ENCODE data around the gene CHST15. TPM values are rescaled to one million over a fixed set of nuclear protein-coding genes. Genes with fewer than 3 reads are reported as not detected.
A peak's percentile ranks its signal among the peaks of the same experiment; 100 is the strongest.

The CHST15 gene
- total RNA-seq, 1 donor from 2014 or later: 1.5 TPM

DNA sequence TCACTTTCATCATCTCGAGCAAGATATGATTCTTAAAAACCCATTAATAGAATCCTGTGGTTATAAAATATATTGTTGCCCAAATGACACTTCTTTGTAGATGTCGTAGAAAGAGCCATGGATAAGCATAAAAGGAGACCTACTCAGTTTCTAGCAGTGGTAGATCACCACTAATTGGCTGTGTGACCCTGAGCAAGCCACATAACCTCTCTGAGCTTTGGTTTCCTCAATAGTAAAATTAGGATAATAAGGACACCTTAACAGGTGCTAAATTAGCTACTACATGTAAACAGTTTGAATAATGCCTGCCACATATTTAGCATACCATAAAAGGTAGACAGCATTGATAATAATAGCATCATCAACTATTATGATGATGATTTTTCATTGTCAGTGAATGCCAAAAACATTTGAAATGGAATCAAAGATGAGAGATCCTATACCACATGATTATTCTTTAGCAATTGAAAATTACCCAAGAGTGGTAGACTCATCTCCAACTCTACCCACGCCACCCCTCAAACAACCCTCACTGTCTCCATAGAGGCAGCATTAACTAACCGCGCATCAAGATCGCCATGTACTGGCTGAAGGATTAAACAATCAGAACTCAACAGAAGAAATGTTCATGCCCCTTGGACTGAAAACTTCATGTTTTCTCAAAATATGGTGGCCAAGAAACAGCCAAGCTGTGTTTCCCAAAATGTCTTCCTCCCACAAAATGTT lies 45.8 kb downstream of the CHST15 start:
- Mint-ChIP-seq H3K36me3 (ENCODE audit: low read depth) (no peaks in the 10 kb centered on the region), H3K9me3 (no peaks in the 10 kb centered on the region), H3K4me3 (no peak overlapping the region), H3K27ac (ENCODE audit: unreplicated experiment) (no peak overlapping the region), H3K4me1 (peaks cover 10% of the 10 kb centered on the region), H3K27me3 (ENCODE audit: low read depth) (peaks cover 9% of the 10 kb centered on the region)
- no peak for TF ChIP-seq CTCF (conservative IDR thresholded peaks at IDR 0.05)
- DNase-seq (ENCODE audit: low read depth, low spot score): no peak

- H3K4me1 Mint-ChIP-seq: peaks cover 10% of the 10 kb centered on the region
- no peak overlapping the region for H3K4me3 Mint-ChIP-seq
- no peak for DNase-seq (ENCODE audit: low read depth, low spot score)
- H3K27me3 Mint-ChIP-seq (ENCODE audit: low read depth): peaks cover 9% of the 10 kb centered on the region
- no peak for TF ChIP-seq CTCF (conservative IDR thresholded peaks at IDR 0.05)
- H3K27ac Mint-ChIP-seq (ENCODE audit: unreplicated experiment): no peak overlapping the region
- H3K36me3 Mint-ChIP-seq (ENCODE audit: low read depth): no peaks in the 10 kb centered on the region
- no peaks in the 10 kb centered on the region for H3K9me3 Mint-ChIP-seq
Measured at GRCh38 chr10:124045801-124046355, 47.5 kb downstream of the CHST15 start.

DNA sequence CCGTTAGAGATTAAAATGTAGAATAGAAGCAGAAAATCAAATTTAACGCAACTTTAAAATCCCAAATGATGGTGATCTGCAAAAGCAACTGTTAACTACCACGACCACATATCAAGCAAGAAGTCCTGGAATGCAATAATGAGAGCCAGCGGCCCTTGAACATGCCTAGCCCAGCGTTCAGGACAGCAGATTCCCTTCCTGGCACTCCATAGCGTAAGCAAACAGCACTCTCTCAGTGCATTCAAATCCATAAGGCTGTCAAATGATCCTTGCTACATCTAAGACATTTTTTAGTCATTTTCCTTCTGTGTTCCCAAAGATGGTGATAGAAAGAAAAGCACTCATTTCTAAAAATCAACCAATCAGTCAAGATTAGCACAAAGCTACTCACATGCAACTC lies 48.1 kb downstream of the CHST15 start:
- peaks cover 9% of the 10 kb centered on the region for H3K27me3 Mint-ChIP-seq (ENCODE audit: low read depth)

GRCh38 chr10:124044143-124044862 lies 49.1 kb downstream of the CHST15 start:
- no peak for DNase-seq (ENCODE audit: low read depth, low spot score)
- peaks cover 9% of the 10 kb centered on the region for H3K27me3 Mint-ChIP-seq (ENCODE audit: low read depth)
- peaks cover 10% of the 10 kb centered on the region for H3K4me1 Mint-ChIP-seq
- no peaks in the 10 kb centered on the region for H3K9me3 Mint-ChIP-seq
- no peak overlapping the region for H3K27ac Mint-ChIP-seq (ENCODE audit: unreplicated experiment)
- no peaks in the 10 kb centered on the region for H3K36me3 Mint-ChIP-seq (ENCODE audit: low read depth)
- no peak overlapping the region for H3K4me3 Mint-ChIP-seq
- no peak for TF ChIP-seq CTCF (conservative IDR thresholded peaks at IDR 0.05)

More for the DNA sequence above, 48.1 kb downstream of the CHST15 start:
- no peaks in the 10 kb centered on the region for H3K36me3 Mint-ChIP-seq (ENCODE audit: low read depth)
- H3K9me3 Mint-ChIP-seq: no peaks in the 10 kb centered on the region
- no peak for TF ChIP-seq CTCF (conservative IDR thresholded peaks at IDR 0.05)
- H3K27ac Mint-ChIP-seq (ENCODE audit: unreplicated experiment): peak overlapping the region; percentile 52
- peaks cover 10% of the 10 kb centered on the region for H3K4me1 Mint-ChIP-seq
- no peak overlapping the region for H3K4me3 Mint-ChIP-seq
- no peak for DNase-seq (ENCODE audit: low read depth, low spot score)

- Mint-ChIP-seq H3K4me3 (no peak overlapping the region), H3K27me3 (ENCODE audit: low read depth) (peaks cover 9% of the 10 kb centered on the region), H3K4me1 (peaks cover 10% of the 10 kb centered on the region), H3K36me3 (ENCODE audit: low read depth) (no peaks in the 10 kb centered on the region), H3K9me3 (no peaks in the 10 kb centered on the region), H3K27ac (ENCODE audit: unreplicated experiment) (no peak overlapping the region)
- TF ChIP-seq CTCF (conservative IDR thresholded peaks at IDR 0.05): no peak
- no peak for DNase-seq (ENCODE audit: low read depth, low spot score)
Measured at GRCh38 chr10:124043310-124044142, 49.9 kb downstream of the CHST15 start.
